ENCODE data around the gene MMD. TPM values are rescaled to one million over a fixed set of nuclear protein-coding genes. Genes with fewer than 3 reads are reported as not detected.

MMD gene
- total and polyA plus RNA-seq, 9 of the 15 experiments (the other 6 are each of a cell fraction or from before 2014, with no cell fraction given): 3.1 to 18.9 (median 10.7) TPM

DNA sequence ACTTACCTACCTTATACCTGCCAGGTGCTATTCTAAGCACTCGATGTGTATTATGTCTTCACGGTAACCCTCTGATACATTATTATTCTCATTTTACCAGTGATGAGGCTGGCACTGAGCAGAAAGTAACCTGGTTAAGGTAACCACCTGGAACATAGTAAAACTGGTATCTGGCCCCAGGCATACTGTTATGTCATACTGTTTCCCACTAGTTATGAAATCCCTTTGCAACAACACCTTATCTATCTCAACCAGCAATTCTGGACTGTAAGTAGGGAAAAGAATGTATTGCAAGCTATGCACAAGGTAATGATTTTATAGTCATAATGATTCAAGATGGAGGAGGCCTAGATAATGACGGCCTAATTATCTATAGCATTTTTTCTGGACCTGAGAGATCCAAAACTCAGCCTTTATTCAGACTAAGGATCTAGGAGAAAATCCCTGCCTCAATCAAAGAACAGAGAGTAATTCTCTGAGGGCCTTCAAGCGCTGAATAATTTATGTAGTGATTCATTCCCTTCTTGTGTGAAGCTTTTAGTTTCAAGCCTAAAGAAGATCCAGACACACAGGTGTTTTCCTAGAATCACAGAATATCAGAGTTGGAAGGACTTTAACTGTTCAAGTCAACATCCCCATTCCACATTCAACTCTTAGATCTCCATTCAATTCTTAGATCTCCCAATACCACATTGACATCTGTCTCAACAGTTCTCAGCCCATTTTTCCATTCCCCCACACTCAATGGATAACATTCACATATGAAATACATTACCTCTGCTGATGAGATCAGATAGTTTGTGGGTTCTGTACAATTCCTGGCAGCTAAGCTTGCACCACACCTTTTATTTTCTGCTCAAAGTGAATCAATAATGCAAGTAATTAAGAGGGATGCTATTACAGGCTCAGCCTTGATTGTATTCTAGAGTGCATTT lies 14.9 kb upstream of the MMD start:
- Histone ChIP-seq H3K36me3 (ENCODE audit: control insufficient read depth, insufficient read depth, low read length) (no peaks in the 10 kb centered on the region), H3K9me3 (replicated peaks; ENCODE audit: control insufficient read depth, insufficient read depth, low read depth, low read length) (no peaks in the 10 kb centered on the region), H2AFZ (ENCODE audit: low read depth, low read length) (no peak overlapping the region), H3K4me2 (ENCODE audit: insufficient read depth, low read length) (no peak overlapping the region), H3K9ac (ENCODE audit: insufficient read depth in 1 of 2, low read depth in 2 of 2, low read length in 2 of 2) (no peak overlapping the region), H3K79me2 (ENCODE audit: control insufficient read depth, insufficient read depth, low read length) (no peaks in the 10 kb centered on the region), H3K4me3 (no peak overlapping the region), H3K27ac (ENCODE audit: extremely low read depth, low read depth, low read length) (no peak overlapping the region), H3K9me1 (ENCODE audit: control insufficient read depth, insufficient read depth, low read length) (no peaks in the 10 kb centered on the region), H4K20me1 (replicated peaks; ENCODE audit: control insufficient read depth, insufficient read depth, low read length) (no peaks in the 10 kb centered on the region), H3K4me1 (replicated peaks in 1 of 2; ENCODE audit: control insufficient read depth in 2 of 2, insufficient read depth in 2 of 2, low read length in 2 of 2) (peaks cover 0 to 22% of the 10 kb centered on the region in 2 experiments; a peak in 3 of 5 replicates), H3K27me3 (ENCODE audit: control insufficient read depth in 2 of 2, insufficient read depth in 2 of 2, low read length in 2 of 2) (no peaks in the 10 kb centered on the region)
- POLR2A ChIA-PET: no interaction called here
- ATAC-seq: peak; percentile 41; the same call in 2 of the 3 replicates
- no peak for FAIRE-seq
- in situ Hi-C loops (cut with MboI): no loop called here
- 44% methylated on average over 4 of the region's 4 CpGs for WGBS (ENCODE audit: insufficient coverage, low coverage, missing lambda C conversion rate)
- no TSS peak for BruUV-seq (replicated peaks)
- CTCF ChIA-PET (ENCODE audit: low intra/inter-chr PET ratio): no interaction called here
- DNase-seq (ENCODE audit: extremely low read depth in 1 of 4, low spot score in 3 of 4): no peak
- intact Hi-C loops (cut with micrococcal nuclease): no loop called here
- TF ChIP-seq NCOA1 (IDR thresholded peaks at IDR 0.05; ENCODE audit: low read depth) (no peak), GATA2 (CRISPR knock-in tag; IDR thresholded peaks at IDR 0.05) (no peak), HNRNPLL (IDR thresholded peaks at IDR 0.05; ENCODE audit: low read depth, low read length, poor library complexity, severe bottlenecking) (no peak), CCAR2 (IDR thresholded peaks at IDR 0.05; ENCODE audit: low read depth, low read length) (no peak), NR2F6 (CRISPR knock-in tag; IDR thresholded peaks at IDR 0.05) (no peak), ETS1 (conservative IDR thresholded peaks at IDR 0.05; ENCODE audit: control insufficient read depth, low read depth, low read length) (no peak), SIRT6 (IDR thresholded peaks at IDR 0.05; ENCODE audit: low read depth, low read length) (no peak), SMAD2 (IDR thresholded peaks at IDR 0.05; ENCODE audit: low read depth, low read length) (no peak), ZNF124 (CRISPR knock-in tag; IDR thresholded peaks at IDR 0.05) (no peak), YY1 (IDR thresholded peaks at IDR 0.05; ENCODE audit: borderline replicate concordance in 1 of 3, control insufficient read depth in 1 of 3, extremely low read depth in 1 of 3, insufficient read depth in 3 of 3, insufficient read length in 1 of 3, insufficient replicate concordance in 2 of 3, low read depth in 1 of 3, low read length in 2 of 3) (no peak), SIN3A (IDR thresholded peaks at IDR 0.05; ENCODE audit: borderline replicate concordance in 2 of 2, control insufficient read depth in 1 of 2, low read depth in 2 of 2, low read length in 2 of 2) (no peak)
- TF ChIP-seq, protein P1, sequence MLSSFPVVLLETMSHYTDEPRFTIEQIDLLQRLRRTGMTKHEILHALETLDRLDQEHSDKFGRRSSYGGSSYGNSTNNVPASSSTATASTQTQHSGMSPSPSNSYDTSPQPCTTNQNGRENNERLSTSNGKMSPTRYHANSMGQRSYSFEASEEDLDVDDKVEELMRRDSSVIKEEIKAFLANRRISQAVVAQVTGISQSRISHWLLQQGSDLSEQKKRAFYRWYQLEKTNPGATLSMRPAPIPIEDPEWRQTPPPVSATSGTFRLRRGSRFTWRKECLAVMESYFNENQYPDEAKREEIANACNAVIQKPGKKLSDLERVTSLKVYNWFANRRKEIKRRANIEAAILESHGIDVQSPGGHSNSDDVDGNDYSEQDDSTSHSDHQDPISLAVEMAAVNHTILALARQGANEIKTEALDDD (IDR thresholded peaks at IDR 0.05): peak; percentile 92
- TF ChIP-seq, protein P2, sequence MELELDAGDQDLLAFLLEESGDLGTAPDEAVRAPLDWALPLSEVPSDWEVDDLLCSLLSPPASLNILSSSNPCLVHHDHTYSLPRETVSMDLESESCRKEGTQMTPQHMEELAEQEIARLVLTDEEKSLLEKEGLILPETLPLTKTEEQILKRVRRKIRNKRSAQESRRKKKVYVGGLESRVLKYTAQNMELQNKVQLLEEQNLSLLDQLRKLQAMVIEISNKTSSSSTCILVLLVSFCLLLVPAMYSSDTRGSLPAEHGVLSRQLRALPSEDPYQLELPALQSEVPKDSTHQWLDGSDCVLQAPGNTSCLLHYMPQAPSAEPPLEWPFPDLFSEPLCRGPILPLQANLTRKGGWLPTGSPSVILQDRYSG (tag; conservative IDR thresholded peaks at IDR 0.05; ENCODE audit: low read depth): no peak

Data from K562 (cell line).